SKM-1 (cell line): ENCODE data around the gene ANAPC16.
"Not testable (repeated sequence)": the region's sequence is repeated elsewhere in the genome, so short reads cannot be mapped to it uniquely, and the experiment has no call there.

Experiments
- DNase-seq: peaks from one replicate; lab custom pipeline; 2025; ENCODE audit not compliant: unreplicated experiment; lab: John Stamatoyannopoulos, UW

The ANAPC16 gene

GRCh38 chr10:72211381-72211780 is 4.4 kb upstream of the ANAPC16 start:
- DNase-seq, result not testable (repeated sequence)

GRCh38 chr10:72211832-72212231 is 4.0 kb upstream of the ANAPC16 start:
- not testable (repeated sequence) for DNase-seq

GRCh38 chr10:72218325-72218724 is 2.5 kb downstream of the ANAPC16 start:
- DNase-seq, result no peak

- no peak for DNase-seq
These were observed 2.9 kb downstream of the ANAPC16 start for GRCh38 chr10:72218726-72219125.

- DNase-seq, result no peak
These were observed 3.5 kb downstream of the ANAPC16 start for GRCh38 chr10:72219235-72219814.

- no peak for DNase-seq
These were observed 4.8 kb downstream of the ANAPC16 start for GRCh38 chr10:72220637-72221036.

GRCh38 chr10:72221278-72221677 is 5.5 kb downstream of the ANAPC16 start:
- no peak for DNase-seq

- DNase-seq, result no peak
These were observed 7.9 kb downstream of the ANAPC16 start for GRCh38 chr10:72223743-72224101.

- DNase-seq, result not testable (repeated sequence)
These were observed 8.4 kb downstream of the ANAPC16 start for GRCh38 chr10:72224191-72224590.

GRCh38 chr10:72226418-72227027 is 10.7 kb downstream of the ANAPC16 start:
- DNase-seq, result no peak

GRCh38 chr10:72227826-72228225 is 12.0 kb downstream of the ANAPC16 start:
- DNase-seq, result no peak

GRCh38 chr10:72228318-72228751 is 12.5 kb downstream of the ANAPC16 start:
- DNase-seq, result no peak

- DNase-seq, result no peak
These were observed 13.7 kb downstream of the ANAPC16 start for GRCh38 chr10:72229261-72230251.

- no peak for DNase-seq
These were observed 17.8 kb downstream of the ANAPC16 start for GRCh38 chr10:72233621-72234020.

- no peak for DNase-seq
These were observed 18.8 kb downstream of the ANAPC16 start for GRCh38 chr10:72234560-72235095.

GRCh38 chr10:72235544-72236279 is 19.9 kb downstream of the ANAPC16 start:
- DNase-seq, result no peak

GRCh38 chr10:72238392-72239175 is 22.8 kb downstream of the ANAPC16 start:
- DNase-seq, result no peak

GRCh38 chr10:72239409-72239808 is 23.6 kb downstream of the ANAPC16 start:
- no peak for DNase-seq

GRCh38 chr10:72240371-72240770 is 24.6 kb downstream of the ANAPC16 start:
- no peak for DNase-seq

- DNase-seq, result no peak
These were observed 26.0 kb downstream of the ANAPC16 start for GRCh38 chr10:72241691-72242252.
